Measurements from ENCODE around the gene GATAD2B.

Gene GATAD2B

GRCh38 chr1:153775458-153776327 lies 147.1 kb downstream of the GATAD2B start (continued):
- TF ChIP-seq ZBTB17 (tag by site-specific recombination; IDR thresholded peaks at IDR 0.05) = peak; percentile 83
- TF ChIP-seq MYNN (tag by site-specific recombination; IDR thresholded peaks at IDR 0.05; ENCODE audit: borderline replicate concordance) = 0 out of 2 replicates have a peak, but pooled peaks have one; percentile 33
- no peak for TF ChIP-seq ZNF174 (tag by site-specific recombination; IDR thresholded peaks at IDR 0.05)
- TF ChIP-seq ZNF146 (tag by site-specific recombination; IDR thresholded peaks at IDR 0.05) = no peak
- TF ChIP-seq CTCF (tag by site-specific recombination; IDR thresholded peaks at IDR 0.05) = peak; percentile 66
- TF ChIP-seq KLF9 (tag by site-specific recombination; IDR thresholded peaks at IDR 0.05; ENCODE audit: low read depth) = peak; percentile 92
- peak; percentile 10; the same call in 1 of the 2 replicates for TF ChIP-seq WT1 (tag by site-specific recombination; IDR thresholded peaks at IDR 0.05)
- TF ChIP-seq GLIS1 (tag by site-specific recombination; IDR thresholded peaks at IDR 0.05) = peak; percentile 79; the same call in 1 of the 2 replicates
- TF ChIP-seq ZNF777 (tag by site-specific recombination; IDR thresholded peaks at IDR 0.05; ENCODE audit: borderline replicate concordance) = peak; percentile 88; the same call in 1 of the 2 replicates
- TF ChIP-seq, protein P1, sequence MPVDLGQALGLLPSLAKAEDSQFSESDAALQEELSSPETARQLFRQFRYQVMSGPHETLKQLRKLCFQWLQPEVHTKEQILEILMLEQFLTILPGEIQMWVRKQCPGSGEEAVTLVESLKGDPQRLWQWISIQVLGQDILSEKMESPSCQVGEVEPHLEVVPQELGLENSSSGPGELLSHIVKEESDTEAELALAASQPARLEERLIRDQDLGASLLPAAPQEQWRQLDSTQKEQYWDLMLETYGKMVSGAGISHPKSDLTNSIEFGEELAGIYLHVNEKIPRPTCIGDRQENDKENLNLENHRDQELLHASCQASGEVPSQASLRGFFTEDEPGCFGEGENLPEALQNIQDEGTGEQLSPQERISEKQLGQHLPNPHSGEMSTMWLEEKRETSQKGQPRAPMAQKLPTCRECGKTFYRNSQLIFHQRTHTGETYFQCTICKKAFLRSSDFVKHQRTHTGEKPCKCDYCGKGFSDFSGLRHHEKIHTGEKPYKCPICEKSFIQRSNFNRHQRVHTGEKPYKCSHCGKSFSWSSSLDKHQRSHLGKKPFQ (tag by site-specific recombination; IDR thresholded peaks at IDR 0.05) = no peak
- no peak for TF ChIP-seq ZNF416 (tag by site-specific recombination; IDR thresholded peaks at IDR 0.05)
- peak; percentile 66 for TF ChIP-seq KLF1 (tag by site-specific recombination; IDR thresholded peaks at IDR 0.05)
- TF ChIP-seq EGR2 (tag by site-specific recombination; IDR thresholded peaks at IDR 0.05; ENCODE audit: low read depth) = 0 out of 2 replicates have a peak, but pooled peaks have one; percentile 7
- TF ChIP-seq ZNF2 (tag by site-specific recombination; IDR thresholded peaks at IDR 0.05) = peak; percentile 90
- TF ChIP-seq, protein P2, sequence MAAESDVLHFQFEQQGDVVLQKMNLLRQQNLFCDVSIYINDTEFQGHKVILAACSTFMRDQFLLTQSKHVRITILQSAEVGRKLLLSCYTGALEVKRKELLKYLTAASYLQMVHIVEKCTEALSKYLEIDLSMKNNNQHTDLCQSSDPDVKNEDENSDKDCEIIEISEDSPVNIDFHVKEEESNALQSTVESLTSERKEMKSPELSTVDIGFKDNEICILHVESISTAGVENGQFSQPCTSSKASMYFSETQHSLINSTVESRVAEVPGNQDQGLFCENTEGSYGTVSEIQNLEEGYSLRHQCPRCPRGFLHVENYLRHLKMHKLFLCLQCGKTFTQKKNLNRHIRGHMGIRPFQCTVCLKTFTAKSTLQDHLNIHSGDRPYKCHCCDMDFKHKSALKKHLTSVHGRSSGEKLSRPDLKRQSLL (tag by site-specific recombination; IDR thresholded peaks at IDR 0.05) = peak; percentile 75
- TF ChIP-seq ZFP69B (tag by site-specific recombination; IDR thresholded peaks at IDR 0.05) = no peak; the same call in 1 of the 2 replicates
- no peak for TF ChIP-seq ZNF302 (tag by site-specific recombination; IDR thresholded peaks at IDR 0.05; ENCODE audit: low read depth)
- peak; percentile 44; the same call in 1 of the 2 replicates for TF ChIP-seq ZNF692 (tag by site-specific recombination; IDR thresholded peaks at IDR 0.05)
- TF ChIP-seq, protein P3, sequence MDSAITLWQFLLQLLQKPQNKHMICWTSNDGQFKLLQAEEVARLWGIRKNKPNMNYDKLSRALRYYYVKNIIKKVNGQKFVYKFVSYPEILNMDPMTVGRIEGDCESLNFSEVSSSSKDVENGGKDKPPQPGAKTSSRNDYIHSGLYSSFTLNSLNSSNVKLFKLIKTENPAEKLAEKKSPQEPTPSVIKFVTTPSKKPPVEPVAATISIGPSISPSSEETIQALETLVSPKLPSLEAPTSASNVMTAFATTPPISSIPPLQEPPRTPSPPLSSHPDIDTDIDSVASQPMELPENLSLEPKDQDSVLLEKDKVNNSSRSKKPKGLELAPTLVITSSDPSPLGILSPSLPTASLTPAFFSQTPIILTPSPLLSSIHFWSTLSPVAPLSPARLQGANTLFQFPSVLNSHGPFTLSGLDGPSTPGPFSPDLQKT (IDR thresholded peaks at IDR 0.05; ENCODE audit: borderline replicate concordance, low read depth, low read length) = no peak
- TF ChIP-seq, protein P4, sequence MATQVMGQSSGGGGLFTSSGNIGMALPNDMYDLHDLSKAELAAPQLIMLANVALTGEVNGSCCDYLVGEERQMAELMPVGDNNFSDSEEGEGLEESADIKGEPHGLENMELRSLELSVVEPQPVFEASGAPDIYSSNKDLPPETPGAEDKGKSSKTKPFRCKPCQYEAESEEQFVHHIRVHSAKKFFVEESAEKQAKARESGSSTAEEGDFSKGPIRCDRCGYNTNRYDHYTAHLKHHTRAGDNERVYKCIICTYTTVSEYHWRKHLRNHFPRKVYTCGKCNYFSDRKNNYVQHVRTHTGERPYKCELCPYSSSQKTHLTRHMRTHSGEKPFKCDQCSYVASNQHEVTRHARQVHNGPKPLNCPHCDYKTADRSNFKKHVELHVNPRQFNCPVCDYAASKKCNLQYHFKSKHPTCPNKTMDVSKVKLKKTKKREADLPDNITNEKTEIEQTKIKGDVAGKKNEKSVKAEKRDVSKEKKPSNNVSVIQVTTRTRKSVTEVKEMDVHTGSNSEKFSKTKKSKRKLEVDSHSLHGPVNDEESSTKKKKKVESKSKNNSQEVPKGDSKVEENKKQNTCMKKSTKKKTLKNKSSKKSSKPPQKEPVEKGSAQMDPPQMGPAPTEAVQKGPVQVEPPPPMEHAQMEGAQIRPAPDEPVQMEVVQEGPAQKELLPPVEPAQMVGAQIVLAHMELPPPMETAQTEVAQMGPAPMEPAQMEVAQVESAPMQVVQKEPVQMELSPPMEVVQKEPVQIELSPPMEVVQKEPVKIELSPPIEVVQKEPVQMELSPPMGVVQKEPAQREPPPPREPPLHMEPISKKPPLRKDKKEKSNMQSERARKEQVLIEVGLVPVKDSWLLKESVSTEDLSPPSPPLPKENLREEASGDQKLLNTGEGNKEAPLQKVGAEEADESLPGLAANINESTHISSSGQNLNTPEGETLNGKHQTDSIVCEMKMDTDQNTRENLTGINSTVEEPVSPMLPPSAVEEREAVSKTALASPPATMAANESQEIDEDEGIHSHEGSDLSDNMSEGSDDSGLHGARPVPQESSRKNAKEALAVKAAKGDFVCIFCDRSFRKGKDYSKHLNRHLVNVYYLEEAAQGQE (tag by site-specific recombination; IDR thresholded peaks at IDR 0.05) = no peak; the same call in 1 of the 2 replicates
- TF ChIP-seq ZNF335 (tag by site-specific recombination; conservative IDR thresholded peaks at IDR 0.05) = peak; percentile 70
- TF ChIP-seq ZNF837 (tag by site-specific recombination; IDR thresholded peaks at IDR 0.05) = peak; percentile 47; the same call in 1 of the 2 replicates
- peak; percentile 60; the same call in 1 of the 2 replicates for TF ChIP-seq KLF8 (tag by site-specific recombination; IDR thresholded peaks at IDR 0.05)
- TF ChIP-seq, protein P5, sequence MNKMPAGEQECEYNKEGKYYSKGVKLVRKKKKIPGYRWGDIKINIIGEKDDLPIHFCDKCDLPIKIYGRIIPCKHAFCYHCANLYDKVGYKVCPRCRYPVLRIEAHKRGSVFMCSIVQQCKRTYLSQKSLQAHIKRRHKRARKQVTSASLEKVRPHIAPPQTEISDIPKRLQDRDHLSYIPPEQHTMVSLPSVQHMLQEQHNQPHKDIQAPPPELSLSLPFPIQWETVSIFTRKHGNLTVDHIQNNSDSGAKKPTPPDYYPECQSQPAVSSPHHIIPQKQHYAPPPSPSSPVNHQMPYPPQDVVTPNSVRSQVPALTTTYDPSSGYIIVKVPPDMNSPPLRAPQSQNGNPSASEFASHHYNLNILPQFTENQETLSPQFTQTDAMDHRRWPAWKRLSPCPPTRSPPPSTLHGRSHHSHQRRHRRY (tag by site-specific recombination; IDR thresholded peaks at IDR 0.05) = no peak
- peak; percentile 39; the same call in 1 of the 2 replicates for TF ChIP-seq ZBTB8A (tag by site-specific recombination; IDR thresholded peaks at IDR 0.05)
- TF ChIP-seq ZNF548 (tag by site-specific recombination; IDR thresholded peaks at IDR 0.05) = no peak
- no peak for TF ChIP-seq ZNF747 (tag by site-specific recombination; IDR thresholded peaks at IDR 0.05)
